Inflammatory macrophage treated with lipopolysaccharide for 1 hour (primary cell): ENCODE data around the gene PDE10A.

ENCODE experiments used
- DNase-seq, 2 donors: peaks; one replicate each; pipeline ENCODE4 v3.0.0-alpha.2; 2020 to 2022

Gene PDE10A

DNA sequence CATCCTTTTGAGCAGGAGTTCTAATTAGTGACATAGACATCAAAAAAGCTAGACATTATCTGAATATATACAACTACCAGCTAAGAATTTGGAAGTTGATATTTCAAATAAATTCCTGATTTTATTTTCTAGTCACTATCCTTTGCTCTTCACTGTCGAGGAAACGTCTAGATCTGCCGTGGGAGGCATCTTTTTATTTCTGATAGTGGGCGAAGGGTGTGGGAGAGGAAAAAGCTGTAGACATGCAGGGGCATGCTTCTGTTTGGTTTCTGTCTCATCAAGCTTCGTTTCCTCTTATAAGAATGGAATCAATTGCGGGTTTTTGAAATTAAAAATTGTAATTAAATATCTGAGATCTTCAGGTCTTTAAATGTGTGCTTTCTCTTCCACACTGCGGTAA, 337.4 kb downstream of the PDE10A start:
- DNase-seq: no peak

DNA sequence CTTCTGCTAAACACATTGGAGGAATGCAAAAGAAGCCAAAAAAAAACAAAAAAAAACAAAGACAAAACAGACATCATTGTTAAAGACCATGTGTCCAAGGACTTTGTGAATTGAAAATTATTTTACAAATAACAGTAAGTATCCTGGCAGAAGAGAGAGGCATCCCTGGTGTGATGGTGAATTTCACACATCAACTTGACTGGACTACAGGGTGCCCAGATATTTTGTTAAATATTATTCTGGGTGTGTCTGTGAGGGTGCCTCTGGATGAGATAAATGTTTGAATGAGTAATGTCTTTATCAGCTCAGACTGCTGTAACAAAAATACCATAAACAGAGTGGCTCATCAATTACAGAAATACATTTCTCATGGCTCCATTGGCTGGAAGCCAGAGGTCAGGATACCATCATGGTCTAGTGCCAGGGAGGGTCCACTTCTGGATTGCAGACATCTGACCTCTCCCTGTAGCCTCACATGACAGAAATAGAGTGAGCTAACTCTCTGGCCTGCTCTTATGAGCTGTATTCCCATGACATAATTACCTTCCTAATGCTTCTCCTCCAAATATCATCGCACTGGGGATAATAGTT, 341.4 kb downstream of the PDE10A start:
- DNase-seq: no peak

DNA sequence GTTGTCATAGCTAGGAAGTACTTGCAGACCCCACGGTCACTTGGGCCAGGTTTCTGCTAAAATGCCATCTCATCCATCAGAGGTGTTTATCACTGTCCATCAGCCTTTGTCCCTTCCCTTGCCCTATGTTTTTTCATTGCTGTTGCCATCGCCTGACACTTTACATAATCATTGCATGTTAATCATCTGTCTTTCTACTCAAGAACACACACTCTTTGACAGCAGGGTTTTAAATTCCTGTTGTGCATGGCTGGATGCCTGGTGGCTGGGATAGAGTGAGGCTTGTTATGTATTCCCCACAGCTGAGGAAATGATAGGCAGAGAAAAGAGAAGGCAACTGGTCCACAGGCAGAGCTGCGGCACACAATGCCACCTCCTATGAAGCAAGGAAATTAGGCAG, 341.9 kb downstream of the PDE10A start:
- no peak for DNase-seq

- DNase-seq: no peak
Measured at GRCh38 chr6:165317723-165318122, 345.3 kb downstream of the PDE10A start.

DNA sequence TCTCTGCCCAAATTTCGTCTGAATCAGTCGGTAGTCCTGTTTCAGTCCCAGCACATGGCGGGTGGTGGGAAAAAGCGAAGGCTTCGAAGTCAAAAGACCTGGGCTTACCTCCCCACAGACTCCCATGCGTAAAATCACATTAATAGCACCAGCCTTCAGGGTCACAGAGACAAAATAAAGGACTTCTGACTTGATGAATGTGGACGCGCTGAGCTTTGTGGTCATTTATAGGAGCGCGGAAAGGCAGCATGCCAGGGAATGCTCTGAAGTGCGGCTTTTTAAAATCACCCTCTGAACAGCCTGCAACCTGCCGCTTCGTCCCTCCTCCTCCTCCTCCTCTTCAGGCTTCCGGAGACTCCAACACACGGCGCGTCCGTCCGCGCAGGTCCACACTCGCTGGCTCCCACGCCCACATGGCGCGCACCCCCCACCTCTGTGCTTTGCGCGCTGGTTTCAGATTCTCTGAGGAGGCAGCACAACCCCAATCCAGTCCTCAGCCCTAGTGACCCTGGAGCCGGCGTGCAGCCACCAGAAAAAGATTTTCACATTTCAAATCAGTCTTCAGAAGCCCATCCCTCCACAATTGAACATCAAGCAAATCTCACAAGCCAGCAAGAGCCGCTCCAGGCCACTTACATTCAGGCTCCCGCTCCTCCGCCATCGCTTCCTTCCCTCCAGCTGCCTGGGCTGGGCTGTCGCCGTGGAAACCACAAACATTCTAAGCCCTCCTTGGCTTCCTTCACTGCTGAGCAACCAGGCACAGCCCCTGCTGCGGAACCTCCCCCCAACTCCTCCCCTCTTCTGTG, 353.9 kb downstream of the PDE10A start, which contains the start of gene C6orf118:
TSS of gene C6orf118 (minus strand) at position 680 of the 806 bp plus-strand sequence. CDS start at position 661, 19 bp downstream.
- DNase-seq: no peak

DNA sequence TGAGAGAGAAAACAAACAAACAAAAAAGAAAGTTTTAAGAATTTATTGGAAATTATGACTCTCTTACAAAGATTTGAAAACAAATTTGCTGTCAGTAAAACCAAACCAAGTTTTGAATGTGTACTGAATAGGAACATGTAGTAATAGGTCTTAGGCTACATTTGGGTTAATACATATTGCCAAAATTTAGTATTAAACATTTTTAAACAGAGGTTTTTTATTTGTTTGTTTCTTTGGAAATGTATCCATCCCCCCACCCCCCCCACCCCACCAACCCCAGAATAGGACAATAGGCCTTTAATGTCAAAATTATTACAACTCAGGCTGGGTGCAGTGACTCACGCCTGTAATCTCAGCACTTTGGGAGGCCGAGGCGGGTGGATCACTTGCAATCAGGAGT, 356.1 kb downstream of the PDE10A start:
- DNase-seq: no peak

DNA sequence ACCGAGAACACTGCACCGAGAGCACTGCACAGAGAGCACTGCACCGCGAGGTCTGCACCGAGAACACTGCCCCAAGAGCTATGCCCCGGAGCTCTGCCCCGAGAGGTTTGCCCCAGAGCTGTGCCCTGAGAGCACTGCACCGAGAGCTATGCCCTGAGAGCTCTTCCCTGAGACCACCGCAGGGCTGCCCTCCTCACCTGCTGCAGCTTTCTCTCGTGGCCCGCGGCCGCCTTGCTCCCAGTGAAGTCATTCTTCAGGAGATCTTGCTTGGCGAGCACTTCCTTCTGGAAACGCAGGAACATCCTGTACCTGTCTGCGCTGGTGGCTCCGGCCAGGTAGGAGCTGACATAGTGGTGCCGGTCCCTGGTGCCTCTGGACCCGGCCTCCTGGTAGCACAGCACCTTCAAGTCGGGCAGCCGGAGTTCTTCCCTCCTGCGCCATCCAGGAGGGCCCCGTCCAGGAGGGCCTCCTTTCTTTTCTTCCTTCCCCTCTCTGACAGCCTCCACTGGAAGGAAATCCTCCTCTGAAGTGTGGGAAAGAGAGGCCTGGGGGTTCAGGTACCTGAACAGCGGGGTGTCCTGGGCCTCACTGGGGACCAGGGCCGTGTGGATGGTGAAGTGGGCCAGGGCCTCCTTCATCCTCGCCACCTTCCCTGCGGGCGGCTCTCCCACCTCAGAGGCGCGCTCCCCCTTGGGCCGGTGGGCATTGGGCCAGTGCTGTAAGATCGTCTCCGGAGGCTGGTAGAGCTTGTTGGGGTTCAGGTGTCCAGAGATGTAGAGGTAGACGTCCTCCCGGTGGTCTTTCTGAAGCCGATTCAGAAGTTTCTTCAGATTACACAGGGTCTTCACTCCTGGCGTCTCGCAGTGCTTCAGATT, 361.4 kb downstream of the PDE10A start:
- DNase-seq: no peak

GRCh38 chr6:165300422-165300936, 362.6 kb downstream of the PDE10A start:
- no peak for DNase-seq

GRCh38 chr6:165298875-165299274, 364.2 kb downstream of the PDE10A start:
- no peak for DNase-seq

DNA sequence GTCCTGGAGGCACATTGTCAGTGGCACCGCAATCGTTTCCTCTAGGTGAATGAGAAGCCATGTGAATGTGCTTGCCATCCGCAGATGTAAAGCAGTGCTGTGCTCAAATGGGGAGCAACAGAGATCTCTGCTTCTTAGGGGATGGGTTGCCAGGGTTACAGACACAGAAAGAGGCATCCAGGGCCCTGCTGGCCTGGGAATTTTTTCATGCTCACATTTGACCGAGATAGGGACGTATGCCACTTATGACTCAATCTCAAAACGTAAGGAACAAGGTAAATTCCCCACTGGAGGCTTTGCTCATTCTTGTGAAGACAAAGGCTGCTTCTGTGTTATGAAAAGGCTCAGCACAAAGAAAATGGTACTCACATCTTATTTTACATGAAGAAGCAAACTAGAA, 364.6 kb downstream of the PDE10A start:
- DNase-seq: no peak

DNA sequence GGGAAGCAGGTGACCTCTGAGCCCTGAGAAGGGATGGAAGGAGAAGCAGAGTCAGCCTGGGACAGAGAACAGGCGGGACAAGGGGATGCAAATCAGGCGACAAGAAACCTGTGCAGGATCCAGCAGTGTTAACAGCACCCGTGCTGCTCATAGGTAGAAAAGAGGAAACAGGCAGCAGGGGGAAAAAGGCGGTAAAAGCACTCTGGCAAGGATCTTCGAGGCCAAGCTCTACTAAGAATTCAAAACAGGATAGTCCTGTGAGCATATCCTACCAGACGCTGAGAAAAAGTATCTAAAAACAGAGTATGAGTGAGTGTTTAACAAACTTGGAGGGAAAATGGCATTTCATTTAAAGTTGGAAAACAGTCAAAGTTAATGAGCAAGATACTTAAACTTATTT, 370.4 kb downstream of the PDE10A start:
- no peak for DNase-seq
